ENCODE measurements around the gene RTL10. TPM values are rescaled to one million over a fixed set of nuclear protein-coding genes. Genes with fewer than 3 reads are reported as not detected.

Gene RTL10
- polyA plus RNA-seq, 1 donor from 2014 or later, result 11.7 TPM

DNA sequence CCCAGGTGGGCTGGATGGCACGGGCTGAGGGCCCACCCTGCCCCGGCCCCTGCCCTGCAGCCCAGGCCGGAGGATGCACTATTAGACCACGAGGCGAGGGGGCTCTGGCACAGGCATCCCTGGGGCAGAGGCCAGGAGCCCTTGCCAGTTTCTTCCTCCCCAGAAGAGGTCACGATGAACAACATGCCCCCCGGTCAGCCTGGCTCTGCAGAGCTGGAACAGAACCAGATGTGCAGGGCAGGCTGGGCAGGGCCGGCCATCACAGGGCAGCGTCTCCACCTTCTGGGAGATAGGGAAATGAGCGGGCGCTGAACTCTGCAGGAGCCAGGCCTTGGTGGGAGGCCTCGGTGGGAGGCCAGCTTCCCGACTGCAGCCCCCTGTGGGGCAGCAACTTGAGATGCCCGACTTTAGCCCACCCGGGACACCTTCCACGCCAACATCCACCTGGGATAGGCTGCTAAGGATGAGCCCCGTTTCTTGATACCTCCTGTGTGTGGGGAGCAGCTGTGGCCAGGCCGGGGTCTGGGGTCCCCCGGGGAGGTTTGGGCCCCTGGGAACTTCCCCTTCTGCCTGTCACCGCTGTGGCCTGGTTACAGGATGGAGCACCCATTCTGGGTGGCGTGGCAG, 21.8 kb upstream of the RTL10 start:
- Histone ChIP-seq H2AFZ (ENCODE audit: low read depth, low read length) (no peak overlapping the region), H3K36me3 (ENCODE audit: insufficient read depth, low read length) (no peaks in the 10 kb centered on the region), H3K9me3 (ENCODE audit: low read length) (no peaks in the 10 kb centered on the region), H4K20me1 (ENCODE audit: insufficient read depth) (no peaks in the 10 kb centered on the region), H3K9me2 (ENCODE audit: insufficient read depth, low read length) (no peaks in the 10 kb centered on the region), H3K9ac (ENCODE audit: low read length) (peak overlapping the region; percentile 66), H3F3A (ENCODE audit: insufficient read depth, low read length, poor library complexity, severe bottlenecking) (no peaks in the 10 kb centered on the region), H3K4me2 (ENCODE audit: low read length) (no peak overlapping the region), H3K27ac (ENCODE audit: low read length) (no peak overlapping the region), H3K79me2 (replicated peaks; ENCODE audit: insufficient read depth, low read length) (no peaks in the 10 kb centered on the region), H3K4me3 (ENCODE audit: low read length) (no peak overlapping the region), H3K27me3 (ENCODE audit: insufficient read depth, low read depth, low read length) (no peaks in the 10 kb centered on the region)
- TF ChIP-seq TAF1 (IDR thresholded peaks at IDR 0.05; ENCODE audit: low read depth), result no peak
- TF ChIP-seq, protein P1, sequence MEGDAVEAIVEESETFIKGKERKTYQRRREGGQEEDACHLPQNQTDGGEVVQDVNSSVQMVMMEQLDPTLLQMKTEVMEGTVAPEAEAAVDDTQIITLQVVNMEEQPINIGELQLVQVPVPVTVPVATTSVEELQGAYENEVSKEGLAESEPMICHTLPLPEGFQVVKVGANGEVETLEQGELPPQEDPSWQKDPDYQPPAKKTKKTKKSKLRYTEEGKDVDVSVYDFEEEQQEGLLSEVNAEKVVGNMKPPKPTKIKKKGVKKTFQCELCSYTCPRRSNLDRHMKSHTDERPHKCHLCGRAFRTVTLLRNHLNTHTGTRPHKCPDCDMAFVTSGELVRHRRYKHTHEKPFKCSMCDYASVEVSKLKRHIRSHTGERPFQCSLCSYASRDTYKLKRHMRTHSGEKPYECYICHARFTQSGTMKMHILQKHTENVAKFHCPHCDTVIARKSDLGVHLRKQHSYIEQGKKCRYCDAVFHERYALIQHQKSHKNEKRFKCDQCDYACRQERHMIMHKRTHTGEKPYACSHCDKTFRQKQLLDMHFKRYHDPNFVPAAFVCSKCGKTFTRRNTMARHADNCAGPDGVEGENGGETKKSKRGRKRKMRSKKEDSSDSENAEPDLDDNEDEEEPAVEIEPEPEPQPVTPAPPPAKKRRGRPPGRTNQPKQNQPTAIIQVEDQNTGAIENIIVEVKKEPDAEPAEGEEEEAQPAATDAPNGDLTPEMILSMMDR (IDR thresholded peaks at IDR 0.05; ENCODE audit: poor library complexity, severe bottlenecking), result no peak
- no peak for TF ChIP-seq RAD21 (conservative IDR thresholded peaks at IDR 0.05)
- no peak for TF ChIP-seq POLR2AphosphoS5 (IDR thresholded peaks at IDR 0.05)
- TF ChIP-seq SMC3 (conservative IDR thresholded peaks at IDR 0.05; ENCODE audit: poor library complexity), result no peak
- no peak for TF ChIP-seq EP300 (conservative IDR thresholded peaks at IDR 0.05; ENCODE audit: poor library complexity, severe bottlenecking)
- TF ChIP-seq, protein P2, sequence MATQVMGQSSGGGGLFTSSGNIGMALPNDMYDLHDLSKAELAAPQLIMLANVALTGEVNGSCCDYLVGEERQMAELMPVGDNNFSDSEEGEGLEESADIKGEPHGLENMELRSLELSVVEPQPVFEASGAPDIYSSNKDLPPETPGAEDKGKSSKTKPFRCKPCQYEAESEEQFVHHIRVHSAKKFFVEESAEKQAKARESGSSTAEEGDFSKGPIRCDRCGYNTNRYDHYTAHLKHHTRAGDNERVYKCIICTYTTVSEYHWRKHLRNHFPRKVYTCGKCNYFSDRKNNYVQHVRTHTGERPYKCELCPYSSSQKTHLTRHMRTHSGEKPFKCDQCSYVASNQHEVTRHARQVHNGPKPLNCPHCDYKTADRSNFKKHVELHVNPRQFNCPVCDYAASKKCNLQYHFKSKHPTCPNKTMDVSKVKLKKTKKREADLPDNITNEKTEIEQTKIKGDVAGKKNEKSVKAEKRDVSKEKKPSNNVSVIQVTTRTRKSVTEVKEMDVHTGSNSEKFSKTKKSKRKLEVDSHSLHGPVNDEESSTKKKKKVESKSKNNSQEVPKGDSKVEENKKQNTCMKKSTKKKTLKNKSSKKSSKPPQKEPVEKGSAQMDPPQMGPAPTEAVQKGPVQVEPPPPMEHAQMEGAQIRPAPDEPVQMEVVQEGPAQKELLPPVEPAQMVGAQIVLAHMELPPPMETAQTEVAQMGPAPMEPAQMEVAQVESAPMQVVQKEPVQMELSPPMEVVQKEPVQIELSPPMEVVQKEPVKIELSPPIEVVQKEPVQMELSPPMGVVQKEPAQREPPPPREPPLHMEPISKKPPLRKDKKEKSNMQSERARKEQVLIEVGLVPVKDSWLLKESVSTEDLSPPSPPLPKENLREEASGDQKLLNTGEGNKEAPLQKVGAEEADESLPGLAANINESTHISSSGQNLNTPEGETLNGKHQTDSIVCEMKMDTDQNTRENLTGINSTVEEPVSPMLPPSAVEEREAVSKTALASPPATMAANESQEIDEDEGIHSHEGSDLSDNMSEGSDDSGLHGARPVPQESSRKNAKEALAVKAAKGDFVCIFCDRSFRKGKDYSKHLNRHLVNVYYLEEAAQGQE (IDR thresholded peaks at IDR 0.05; ENCODE audit: borderline replicate concordance), result no peak
- no peak for TF ChIP-seq MXI1 (conservative IDR thresholded peaks at IDR 0.05; ENCODE audit: poor library complexity, severe bottlenecking)
- TF ChIP-seq EZH2 (IDR thresholded peaks at IDR 0.05; ENCODE audit: borderline replicate concordance, insufficient read depth, low read length, poor library complexity, severe bottlenecking), result no peak

DNA sequence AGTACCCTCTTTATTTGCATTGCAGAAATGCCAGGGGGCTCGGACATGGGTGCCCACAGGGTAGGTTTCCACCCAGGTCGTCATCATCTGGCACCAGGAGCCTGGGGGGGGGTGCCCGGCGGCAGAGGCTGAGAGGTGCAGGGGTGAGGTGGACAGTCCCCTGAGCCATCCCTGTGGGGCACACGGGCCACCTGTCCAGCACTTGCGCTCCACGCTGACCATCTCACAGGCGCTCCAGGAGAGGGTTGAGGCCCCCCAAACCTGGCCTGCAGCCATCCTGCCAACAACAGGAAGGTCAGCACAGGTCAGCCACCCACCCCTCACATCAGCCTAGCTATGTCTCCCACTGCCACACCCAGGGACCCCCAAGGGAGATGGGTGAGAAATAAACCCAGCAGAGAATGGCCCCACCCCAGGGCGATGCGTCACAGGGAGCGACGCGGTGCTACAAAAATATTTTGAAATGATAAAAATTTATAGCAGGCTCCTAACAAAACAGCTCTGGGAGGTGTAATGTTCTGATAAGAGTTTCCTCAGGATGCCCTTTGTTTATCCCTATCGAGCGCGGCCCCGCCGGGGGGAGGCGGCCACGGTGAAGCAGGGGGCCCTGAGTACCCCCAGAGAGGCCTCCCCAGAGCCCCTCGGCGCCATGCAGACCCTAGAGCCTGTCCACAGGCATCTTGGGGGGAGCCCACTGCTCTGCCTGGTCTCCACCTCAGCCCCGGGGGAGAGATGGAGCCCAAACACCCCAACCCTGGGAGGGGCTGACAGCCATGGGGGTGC, 21.0 kb upstream of the RTL10 start:
- Histone ChIP-seq H3K4me3 (ENCODE audit: low read length) (peak overlapping the region; percentile 33), H3K4me2 (ENCODE audit: low read length) (no peak overlapping the region), H3K79me2 (replicated peaks; ENCODE audit: insufficient read depth, low read length) (no peaks in the 10 kb centered on the region), H3K36me3 (ENCODE audit: insufficient read depth, low read length) (no peaks in the 10 kb centered on the region), H2AFZ (ENCODE audit: low read depth, low read length) (no peak overlapping the region), H3K9me2 (ENCODE audit: insufficient read depth, low read length) (no peaks in the 10 kb centered on the region), H3F3A (ENCODE audit: insufficient read depth, low read length, poor library complexity, severe bottlenecking) (no peaks in the 10 kb centered on the region), H3K9ac (ENCODE audit: low read length) (peak overlapping the region; percentile 66), H3K9me3 (ENCODE audit: low read length) (no peaks in the 10 kb centered on the region), H3K27ac (ENCODE audit: low read length) (peak overlapping the region; percentile 83), H4K20me1 (ENCODE audit: insufficient read depth) (no peaks in the 10 kb centered on the region), H3K27me3 (ENCODE audit: insufficient read depth, low read depth, low read length) (no peaks in the 10 kb centered on the region)
- TF ChIP-seq POLR2AphosphoS5 (IDR thresholded peaks at IDR 0.05), result no peak
- TF ChIP-seq RAD21 (conservative IDR thresholded peaks at IDR 0.05), result no peak
- TF ChIP-seq, protein P2 (IDR thresholded peaks at IDR 0.05; ENCODE audit: borderline replicate concordance), result no peak
- TF ChIP-seq EP300 (conservative IDR thresholded peaks at IDR 0.05; ENCODE audit: poor library complexity, severe bottlenecking), result no peak
- no peak for TF ChIP-seq SMC3 (conservative IDR thresholded peaks at IDR 0.05; ENCODE audit: poor library complexity)
- no peak for TF ChIP-seq EZH2 (IDR thresholded peaks at IDR 0.05; ENCODE audit: borderline replicate concordance, insufficient read depth, low read length, poor library complexity, severe bottlenecking)
- TF ChIP-seq MXI1 (conservative IDR thresholded peaks at IDR 0.05; ENCODE audit: poor library complexity, severe bottlenecking), result no peak
- TF ChIP-seq, protein P1 (IDR thresholded peaks at IDR 0.05; ENCODE audit: poor library complexity, severe bottlenecking), result no peak
- TF ChIP-seq TAF1 (IDR thresholded peaks at IDR 0.05; ENCODE audit: low read depth), result no peak
